ENCODE results near the gene DGKH.
"Not testable (repeated sequence)": the region's sequence is repeated elsewhere in the genome, so short reads cannot be mapped to it uniquely, and the experiment has no call there.

Gene DGKH

DNA sequence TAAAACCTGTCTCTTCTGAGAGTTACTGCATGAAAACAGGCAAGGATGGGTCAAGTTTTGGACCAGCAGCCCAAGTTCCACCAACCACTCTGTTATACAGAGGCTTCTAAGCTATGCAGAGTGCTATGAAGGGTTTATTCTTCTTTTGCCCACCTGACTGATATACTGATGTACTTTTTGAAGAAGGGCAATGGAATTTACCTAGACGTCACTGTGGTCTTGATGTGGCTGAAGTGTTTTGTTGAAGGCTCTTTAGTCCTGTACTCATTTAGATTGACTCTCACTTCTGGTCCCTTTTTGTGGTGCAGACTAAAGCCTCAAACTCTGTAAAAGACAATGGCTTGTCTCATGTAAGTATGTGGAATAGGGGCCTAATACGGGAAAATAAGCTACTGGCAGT lies 92.0 kb downstream of the DGKH start:
- no peaks in the 10 kb centered on the region for H3K27me3 ChIP-seq (ENCODE audit: control insufficient read depth, insufficient read depth, low read length)
- H3K4me1 ChIP-seq (ENCODE audit: control insufficient read depth, insufficient read depth, low read length) = no peaks in the 10 kb centered on the region
- no peak overlapping the region for H3K9ac ChIP-seq (ENCODE audit: low read length)
- H3K27ac ChIP-seq (ENCODE audit: low read depth, low read length) = no peak overlapping the region
- H3K4me3 ChIP-seq (ENCODE audit: low read length) = no peak overlapping the region
- H3K36me3 ChIP-seq (ENCODE audit: control insufficient read depth, insufficient read depth, low read length) = no peaks in the 10 kb centered on the region

DNA sequence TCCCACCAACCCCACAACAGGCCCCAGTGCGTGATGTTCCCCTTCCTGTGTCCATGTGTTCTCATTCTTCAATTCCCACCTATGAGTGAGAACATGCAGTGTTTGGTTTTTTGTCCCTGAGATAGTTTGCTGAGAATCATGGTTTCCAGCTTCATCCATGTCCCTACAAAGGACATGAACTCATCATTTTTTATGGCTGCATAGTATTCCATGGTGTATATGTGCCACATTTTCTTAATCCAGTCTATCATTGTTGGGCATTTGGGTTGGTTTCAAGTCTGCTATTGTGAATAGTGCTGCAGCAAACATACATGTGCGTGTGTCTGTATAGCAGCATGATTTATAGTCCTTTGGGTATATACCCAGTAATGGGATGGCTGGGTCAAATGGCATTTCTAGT lies 92.6 kb downstream of the DGKH start:
- not testable (repeated sequence) for H3K9ac ChIP-seq (ENCODE audit: low read length); H3K36me3 ChIP-seq (ENCODE audit: control insufficient read depth, insufficient read depth, low read length); H3K4me3 ChIP-seq (ENCODE audit: low read length); H3K27ac ChIP-seq (ENCODE audit: low read depth, low read length); H3K4me1 ChIP-seq (ENCODE audit: control insufficient read depth, insufficient read depth, low read length); H3K27me3 ChIP-seq (ENCODE audit: control insufficient read depth, insufficient read depth, low read length)

DNA sequence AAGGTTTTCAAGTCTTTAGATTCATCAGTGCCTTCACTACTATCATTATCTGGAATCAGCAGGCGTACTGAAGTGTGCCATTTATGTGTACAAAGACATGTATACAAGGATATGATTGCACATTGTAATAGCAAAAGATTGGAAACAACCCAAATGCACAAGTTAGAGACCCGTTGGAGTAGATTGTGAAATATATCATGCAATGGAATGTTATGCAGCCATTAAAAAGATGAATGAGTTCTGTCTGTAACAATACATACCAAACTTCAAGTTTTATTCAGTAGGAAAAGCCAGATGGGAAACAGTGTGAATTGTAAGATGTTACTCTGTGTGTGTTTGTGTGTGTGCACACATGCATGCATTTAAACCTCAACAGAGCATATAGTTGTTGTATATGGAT lies 97.9 kb downstream of the DGKH start:
- Histone ChIP-seq H3K9ac (ENCODE audit: low read length) (no peak overlapping the region), H3K4me3 (ENCODE audit: low read length) (no peak overlapping the region), H3K4me1 (ENCODE audit: control insufficient read depth, insufficient read depth, low read length) (no peaks in the 10 kb centered on the region), H3K36me3 (ENCODE audit: control insufficient read depth, insufficient read depth, low read length) (no peaks in the 10 kb centered on the region), H3K27me3 (ENCODE audit: control insufficient read depth, insufficient read depth, low read length) (no peaks in the 10 kb centered on the region), H3K27ac (ENCODE audit: low read depth, low read length) (no peak overlapping the region)

DNA sequence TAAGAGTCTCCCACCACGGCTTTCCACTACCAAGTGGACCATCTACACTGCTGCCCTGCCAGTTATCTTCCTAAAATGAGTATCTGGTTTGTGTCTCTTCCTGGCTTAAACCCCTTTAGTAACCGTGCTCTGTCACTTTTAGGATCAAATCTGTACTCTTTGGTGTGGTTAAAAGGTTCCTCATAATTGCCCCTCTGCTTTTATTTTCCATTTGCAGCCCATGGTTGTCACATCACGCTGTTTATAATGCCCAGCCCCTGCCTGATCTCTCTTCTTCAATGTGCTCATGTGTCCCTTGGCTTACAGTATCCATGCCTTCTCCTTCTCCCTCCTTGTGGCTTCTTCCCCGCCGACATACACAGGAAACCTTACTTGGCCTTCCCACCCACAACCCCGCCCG lies 100.1 kb downstream of the DGKH start:
- H3K27me3 ChIP-seq (ENCODE audit: control insufficient read depth, insufficient read depth, low read length) = no peaks in the 10 kb centered on the region
- no peaks in the 10 kb centered on the region for H3K36me3 ChIP-seq (ENCODE audit: control insufficient read depth, insufficient read depth, low read length)
- H3K4me1 ChIP-seq (ENCODE audit: control insufficient read depth, insufficient read depth, low read length) = no peaks in the 10 kb centered on the region
- H3K9ac ChIP-seq (ENCODE audit: low read length) = no peak overlapping the region
- no peak overlapping the region for H3K27ac ChIP-seq (ENCODE audit: low read depth, low read length)
- H3K4me3 ChIP-seq (ENCODE audit: low read length) = no peak overlapping the region

DNA sequence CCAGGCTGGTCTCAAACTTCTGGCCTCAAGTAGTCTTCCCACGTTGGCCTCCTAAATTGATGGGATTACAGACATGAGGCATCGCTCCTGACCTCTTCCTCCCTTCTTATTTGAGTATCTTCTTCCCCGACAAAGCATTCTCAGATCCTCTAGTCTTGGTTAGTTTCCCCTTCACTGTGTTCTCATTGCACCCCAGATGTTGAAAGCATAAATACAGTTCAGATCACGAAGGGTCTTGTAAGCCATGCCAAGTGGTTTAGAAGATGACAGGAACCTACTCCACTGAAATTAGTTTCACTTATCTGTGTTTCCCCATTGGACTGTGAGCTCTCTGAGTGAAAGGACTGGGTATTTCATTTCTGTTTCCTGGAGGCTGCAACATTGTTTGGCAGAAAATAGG lies 100.7 kb downstream of the DGKH start:
- Histone ChIP-seq H3K27ac (ENCODE audit: low read depth, low read length) (no peak overlapping the region), H3K9ac (ENCODE audit: low read length) (no peak overlapping the region), H3K27me3 (ENCODE audit: control insufficient read depth, insufficient read depth, low read length) (no peaks in the 10 kb centered on the region), H3K4me1 (ENCODE audit: control insufficient read depth, insufficient read depth, low read length) (no peaks in the 10 kb centered on the region), H3K36me3 (ENCODE audit: control insufficient read depth, insufficient read depth, low read length) (no peaks in the 10 kb centered on the region), H3K4me3 (ENCODE audit: low read length) (no peak overlapping the region)

DNA sequence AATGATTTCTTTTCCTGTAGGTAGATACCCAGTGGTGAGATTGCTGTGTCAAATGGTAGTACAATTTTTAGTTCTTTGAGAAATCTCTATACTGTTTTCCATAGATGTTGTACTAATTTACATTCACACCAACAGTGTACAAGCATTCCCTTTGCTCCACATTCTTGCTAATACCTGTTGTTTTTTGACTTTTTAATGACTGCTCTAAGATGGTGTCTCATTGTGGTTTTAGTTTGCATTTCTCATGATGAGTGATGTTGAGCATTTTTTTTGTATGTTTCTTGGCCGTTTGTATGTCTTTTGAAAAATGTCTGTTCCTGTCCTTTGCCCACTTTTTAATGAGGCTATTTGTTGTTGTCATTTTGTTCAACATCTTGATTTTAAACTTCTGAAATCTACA lies 103.3 kb downstream of the DGKH start:
- H3K36me3 ChIP-seq (ENCODE audit: control insufficient read depth, insufficient read depth, low read length) = peaks cover 3% of the 10 kb centered on the region
- no peak overlapping the region for H3K9ac ChIP-seq (ENCODE audit: low read length)
- no peak overlapping the region for H3K27ac ChIP-seq (ENCODE audit: low read depth, low read length)
- H3K27me3 ChIP-seq (ENCODE audit: control insufficient read depth, insufficient read depth, low read length) = no peaks in the 10 kb centered on the region
- no peak overlapping the region for H3K4me3 ChIP-seq (ENCODE audit: low read length)
- H3K4me1 ChIP-seq (ENCODE audit: control insufficient read depth, insufficient read depth, low read length) = no peaks in the 10 kb centered on the region

DNA sequence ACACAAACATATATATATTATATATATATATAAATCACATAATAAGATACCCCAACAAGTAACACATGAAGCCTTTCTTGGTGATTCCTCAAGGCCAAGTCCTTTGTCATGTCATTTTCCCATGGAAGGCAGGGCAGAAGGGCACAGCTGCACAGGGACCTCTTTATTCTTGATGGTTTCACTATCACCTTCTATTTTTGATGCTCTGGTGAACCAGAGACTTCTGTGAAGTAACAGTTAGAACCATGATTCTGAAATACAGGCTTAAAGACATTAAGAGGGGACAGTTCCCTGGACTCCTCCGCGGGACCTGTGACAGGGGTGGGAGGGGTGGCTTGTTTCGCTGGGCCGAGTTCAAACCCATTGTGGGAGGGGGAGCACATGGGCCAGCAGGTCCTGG lies 104.0 kb downstream of the DGKH start:
- H3K27ac ChIP-seq (ENCODE audit: low read depth, low read length) = no peak overlapping the region
- H3K4me1 ChIP-seq (ENCODE audit: control insufficient read depth, insufficient read depth, low read length) = no peaks in the 10 kb centered on the region
- peaks cover 3% of the 10 kb centered on the region for H3K36me3 ChIP-seq (ENCODE audit: control insufficient read depth, insufficient read depth, low read length)
- H3K27me3 ChIP-seq (ENCODE audit: control insufficient read depth, insufficient read depth, low read length) = no peaks in the 10 kb centered on the region
- H3K9ac ChIP-seq (ENCODE audit: low read length) = no peak overlapping the region
- H3K4me3 ChIP-seq (ENCODE audit: low read length) = no peak overlapping the region

DNA sequence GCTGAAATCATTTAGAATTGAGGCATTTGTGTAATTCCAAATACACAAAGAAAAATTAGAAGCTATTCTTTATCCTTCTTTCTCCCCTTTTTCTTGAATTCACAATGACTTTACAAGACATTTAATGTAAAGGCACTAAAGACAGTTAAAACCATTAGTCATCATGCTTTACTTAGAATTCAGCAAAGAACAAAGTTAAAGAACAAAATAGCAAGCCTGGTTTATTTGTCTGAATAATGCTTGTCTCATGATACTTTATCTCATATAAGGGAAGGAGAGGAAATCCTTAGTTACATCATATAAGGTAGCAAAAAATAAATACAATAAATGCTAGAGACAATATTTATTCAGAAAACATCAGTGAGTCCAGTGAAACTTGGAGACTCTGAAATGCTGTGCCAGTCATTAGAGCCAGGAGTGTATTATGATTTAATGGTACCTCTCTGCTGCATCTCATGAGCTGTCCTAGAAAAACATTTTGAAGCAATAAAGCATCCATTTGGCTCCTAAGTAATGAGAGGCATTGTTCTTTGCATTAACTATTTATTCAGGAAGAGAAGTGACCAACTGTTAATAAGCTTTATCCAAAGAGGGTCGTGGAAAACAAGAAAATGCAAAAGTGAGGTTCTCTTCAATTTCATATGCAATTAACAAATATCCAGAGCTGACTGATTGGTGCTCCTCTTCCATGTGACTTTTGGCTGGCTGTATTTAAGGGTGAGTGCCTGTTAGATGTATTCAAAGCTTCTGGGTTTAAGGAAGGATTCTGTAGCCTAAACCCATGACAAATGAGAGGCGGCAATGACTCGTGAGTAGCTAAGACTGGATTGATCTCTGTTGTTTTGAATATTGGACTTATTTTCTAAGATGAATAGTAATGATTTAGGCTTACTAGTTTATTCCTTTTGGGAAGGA lies 105.0 kb downstream of the DGKH start:
- no peaks in the 10 kb centered on the region for H3K4me1 ChIP-seq (ENCODE audit: control insufficient read depth, insufficient read depth, low read length)
- no peak overlapping the region for H3K4me3 ChIP-seq (ENCODE audit: low read length)
- no peak overlapping the region for H3K9ac ChIP-seq (ENCODE audit: low read length)
- no peak overlapping the region for H3K27ac ChIP-seq (ENCODE audit: low read depth, low read length)
- peaks cover 4% of the 10 kb centered on the region for H3K36me3 ChIP-seq (ENCODE audit: control insufficient read depth, insufficient read depth, low read length)
- no peaks in the 10 kb centered on the region for H3K27me3 ChIP-seq (ENCODE audit: control insufficient read depth, insufficient read depth, low read length)

DNA sequence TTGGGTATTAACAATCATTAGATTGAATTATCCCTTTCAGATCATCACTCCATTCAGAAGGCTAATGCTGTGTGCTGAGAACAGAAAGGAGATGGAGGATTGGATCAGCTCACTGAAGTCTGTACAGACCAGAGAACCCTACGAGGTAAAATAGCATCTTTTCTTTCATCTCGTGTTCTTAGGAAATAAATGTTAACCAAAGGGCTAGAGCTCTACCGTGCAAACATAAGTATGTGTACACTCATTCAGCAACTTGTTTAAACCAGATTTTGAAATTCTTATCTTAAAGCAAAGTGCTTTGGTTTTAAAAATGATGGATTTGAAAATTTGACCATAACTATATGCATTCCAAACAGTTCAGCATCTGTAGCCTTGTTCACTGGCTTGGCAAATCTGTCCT lies 106.8 kb downstream of the DGKH start:
- H3K4me1 ChIP-seq (ENCODE audit: control insufficient read depth, insufficient read depth, low read length) = no peaks in the 10 kb centered on the region
- H3K4me3 ChIP-seq (ENCODE audit: low read length) = no peak overlapping the region
- H3K27ac ChIP-seq (ENCODE audit: low read depth, low read length) = no peak overlapping the region
- H3K9ac ChIP-seq (ENCODE audit: low read length) = no peak overlapping the region
- H3K36me3 ChIP-seq (ENCODE audit: control insufficient read depth, insufficient read depth, low read length) = peaks cover 11% of the 10 kb centered on the region
- no peaks in the 10 kb centered on the region for H3K27me3 ChIP-seq (ENCODE audit: control insufficient read depth, insufficient read depth, low read length)

DNA sequence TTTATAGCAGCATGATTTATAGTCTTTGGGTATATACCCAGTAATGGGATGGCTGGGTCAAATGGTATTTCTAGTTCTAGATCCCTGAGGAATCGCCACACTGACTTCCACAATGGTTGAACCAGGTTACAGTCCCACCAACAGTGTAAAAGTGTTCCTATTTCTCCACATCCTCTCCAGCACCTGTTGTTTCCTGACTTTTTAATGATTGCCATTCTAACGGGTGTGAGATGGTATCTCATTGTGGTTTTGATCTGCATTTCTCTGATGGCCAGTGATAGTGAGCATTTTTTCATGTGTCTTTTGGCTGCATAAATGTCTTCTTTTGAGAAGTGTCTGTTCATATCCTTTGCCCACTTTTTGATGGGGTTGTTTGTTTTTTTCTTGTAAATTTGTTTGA lies 114.9 kb downstream of the DGKH start:
- not testable (repeated sequence) for H3K4me3 ChIP-seq (ENCODE audit: low read length); H3K27me3 ChIP-seq (ENCODE audit: control insufficient read depth, insufficient read depth, low read length); H3K4me1 ChIP-seq (ENCODE audit: control insufficient read depth, insufficient read depth, low read length); H3K27ac ChIP-seq (ENCODE audit: low read depth, low read length); H3K9ac ChIP-seq (ENCODE audit: low read length)
- peaks cover 13% of the 10 kb centered on the region for H3K36me3 ChIP-seq (ENCODE audit: control insufficient read depth, insufficient read depth, low read length)

DNA sequence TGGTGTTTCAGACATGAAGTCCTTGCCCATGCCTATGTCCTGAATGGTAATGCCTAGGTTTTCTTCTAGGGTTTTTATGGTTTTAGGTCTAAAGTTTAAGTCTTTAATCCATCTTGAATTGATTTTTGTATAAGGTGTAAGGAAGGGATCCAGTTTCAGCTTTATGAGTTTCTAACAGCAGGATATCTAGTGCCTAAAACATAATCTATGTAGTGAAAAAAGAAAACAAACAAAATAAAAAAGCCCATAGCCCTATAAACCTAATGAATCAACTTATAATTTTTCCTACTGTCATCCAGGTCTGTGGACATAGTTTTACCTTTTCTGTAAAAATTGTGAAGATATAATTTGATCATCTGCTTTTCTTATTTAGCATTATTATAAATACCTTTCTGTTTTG lies 115.5 kb downstream of the DGKH start:
- H3K4me3 ChIP-seq (ENCODE audit: low read length); H3K27me3 ChIP-seq (ENCODE audit: control insufficient read depth, insufficient read depth, low read length); H3K27ac ChIP-seq (ENCODE audit: low read depth, low read length); H3K4me1 ChIP-seq (ENCODE audit: control insufficient read depth, insufficient read depth, low read length); H3K9ac ChIP-seq (ENCODE audit: low read length): not testable (repeated sequence)
- peaks cover 13% of the 10 kb centered on the region for H3K36me3 ChIP-seq (ENCODE audit: control insufficient read depth, insufficient read depth, low read length)

DNA sequence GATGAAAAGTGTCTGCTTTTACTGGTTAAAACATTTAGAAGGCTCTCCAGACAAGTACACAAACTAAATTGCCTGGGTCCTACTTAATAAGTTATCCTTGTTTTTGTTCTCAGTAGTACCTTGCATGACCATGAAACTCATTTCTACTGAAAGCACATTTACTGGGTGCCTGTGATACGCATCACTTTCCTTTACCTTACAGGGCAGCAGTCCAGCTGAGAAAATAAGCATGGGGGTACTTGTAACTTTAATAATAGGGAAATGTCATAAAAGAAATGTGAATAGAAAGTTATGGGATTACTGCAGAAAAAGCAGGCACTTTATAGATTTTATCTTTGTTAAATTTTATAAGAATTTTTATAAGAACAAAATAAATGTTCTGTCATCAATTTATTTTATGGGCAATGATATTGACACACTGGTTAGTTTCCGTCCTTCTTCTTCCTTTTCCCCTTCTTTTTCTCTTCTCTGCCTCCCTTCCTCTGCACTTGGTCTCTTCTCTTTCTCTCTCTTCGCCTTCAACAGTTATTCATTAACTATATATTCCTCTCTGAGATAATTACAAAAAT lies 116.2 kb downstream of the DGKH start:
- Histone ChIP-seq H3K36me3 (ENCODE audit: control insufficient read depth, insufficient read depth, low read length) (peaks cover 13% of the 10 kb centered on the region), H3K4me1 (ENCODE audit: control insufficient read depth, insufficient read depth, low read length) (no peaks in the 10 kb centered on the region), H3K9ac (ENCODE audit: low read length) (no peak overlapping the region), H3K4me3 (ENCODE audit: low read length) (no peak overlapping the region), H3K27me3 (ENCODE audit: control insufficient read depth, insufficient read depth, low read length) (no peaks in the 10 kb centered on the region), H3K27ac (ENCODE audit: low read depth, low read length) (no peak overlapping the region)

DNA sequence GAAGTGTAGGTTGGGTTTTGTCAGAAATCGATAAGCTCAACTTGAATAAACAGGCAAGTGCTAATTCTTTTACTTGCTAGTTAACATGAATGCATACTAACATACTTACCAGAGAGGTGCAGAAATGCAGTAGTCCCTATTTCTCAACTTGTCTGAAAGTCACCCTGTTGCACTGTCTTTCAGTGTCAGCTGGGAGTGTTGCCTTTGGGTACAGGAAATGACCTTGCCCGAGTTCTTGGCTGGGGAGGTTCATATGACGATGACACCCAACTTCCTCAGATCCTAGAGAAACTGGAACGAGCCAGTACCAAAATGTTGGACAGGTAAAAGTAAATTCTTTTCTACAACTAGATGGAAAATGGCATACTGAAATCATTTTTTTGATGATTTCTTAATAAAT lies 120.0 kb downstream of the DGKH start:
- Histone ChIP-seq H3K27ac (ENCODE audit: low read depth, low read length) (no peak overlapping the region), H3K4me3 (ENCODE audit: low read length) (no peak overlapping the region), H3K4me1 (ENCODE audit: control insufficient read depth, insufficient read depth, low read length) (no peaks in the 10 kb centered on the region), H3K36me3 (ENCODE audit: control insufficient read depth, insufficient read depth, low read length) (peaks cover 4% of the 10 kb centered on the region), H3K9ac (ENCODE audit: low read length) (no peak overlapping the region), H3K27me3 (ENCODE audit: control insufficient read depth, insufficient read depth, low read length) (no peaks in the 10 kb centered on the region)
